ENCODE measurements around the gene CYCS. TPM values are rescaled to one million over a fixed set of nuclear protein-coding genes. Genes with fewer than 3 reads are reported as not detected.

Gene CYCS
- total RNA-seq, 1 experiment from 2014 or later: 224 TPM

DNA sequence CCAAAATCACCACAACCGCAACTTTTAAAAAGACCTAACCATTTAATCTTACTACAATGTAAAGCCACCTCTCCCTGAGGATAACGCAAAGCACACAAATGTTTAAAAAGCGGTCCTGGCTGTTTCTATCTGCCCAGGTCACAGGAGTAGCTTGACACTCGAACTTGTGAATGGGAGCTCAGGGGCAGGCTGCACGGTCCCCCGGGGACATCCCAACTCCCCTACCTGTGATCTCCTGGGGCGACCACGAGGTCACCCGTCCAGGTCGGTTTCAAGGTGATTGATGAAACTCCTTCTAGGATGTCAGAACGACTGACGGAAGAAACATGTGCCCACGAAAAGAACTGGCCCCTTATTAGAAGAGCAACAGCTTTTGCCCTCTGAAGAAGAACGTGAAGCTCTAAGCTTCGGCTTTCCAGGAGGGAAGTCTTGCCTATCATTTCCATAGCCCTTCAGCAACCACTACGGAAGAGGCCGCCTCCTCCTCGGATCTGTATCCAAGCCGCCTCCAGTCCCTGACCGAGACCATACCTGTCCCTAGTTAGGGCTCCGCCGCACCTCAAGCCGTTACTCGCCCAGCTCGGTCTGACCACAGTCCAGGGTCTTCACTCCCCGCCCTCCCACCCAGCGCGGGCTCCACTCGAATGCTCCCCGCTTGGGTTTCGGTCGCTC is 459 bp downstream of the CYCS start:
- POLR2A ChIA-PET: interaction anchor here (0.6 to 2.2 kb wide), 24 partner anchors 8 to 1835 kb away, joined by 3 to 23 read pairs (median 4); no protein-coding TSS in a partner anchor
- H3K27me3 ChIP-seq (ENCODE audit: insufficient read depth, low read length): no peaks in the 10 kb centered on the region
- H3K4me1 ChIP-seq (ENCODE audit: control insufficient read depth in 1 of 2, insufficient read depth in 2 of 2, low read length in 2 of 2): peaks cover 7 to 18% of the 10 kb centered on the region in 2 experiments; a peak in 3 of 4 replicates
- H3K9me3 ChIP-seq (ENCODE audit: control insufficient read depth in 1 of 2, insufficient read depth in 1 of 2, low read depth in 1 of 2, low read length in 2 of 2): no peaks in the 10 kb centered on the region
- TF ChIP-seq EGR1 (IDR thresholded peaks at IDR 0.05; ENCODE audit: low read depth): no peak
- no peak for TF ChIP-seq ZNF274 (IDR thresholded peaks at IDR 0.05; ENCODE audit: low read depth, low read length)
- no peak for TF ChIP-seq EZH2 (IDR thresholded peaks at IDR 0.05)
- no peak for TF ChIP-seq JUND (IDR thresholded peaks at IDR 0.05)
- no peak for TF ChIP-seq POLR2A (IDR thresholded peaks at IDR 0.05; ENCODE audit: borderline replicate concordance, extremely low read depth, insufficient read depth, insufficient read length)
- no peak for TF ChIP-seq SP1 (IDR thresholded peaks at IDR 0.05; ENCODE audit: low read depth)
- no peaks in the 10 kb centered on the region; the same call in 1 of the 2 replicates for H3K9me2 ChIP-seq (ENCODE audit: insufficient read depth)
- RAD21 ChIA-PET (ENCODE audit: low non-redundant PET in 1 of 2, low total read pairs in 2 of 2, uncharacterized antibody in 2 of 2, unreplicated experiment in 2 of 2): no interaction called here
- DNase-seq (ENCODE audit: low read depth, low spot score): no peak
- peak overlapping the region; percentile 93 to 100 for H3K4me3 ChIP-seq (replicated peaks in 1 of 2; ENCODE audit: low read depth in 1 of 2, low read length in 2 of 2)
- peaks cover 22% of the 10 kb centered on the region for H4K20me1 ChIP-seq (ENCODE audit: insufficient read depth)
- peaks cover 24 to 44% of the 10 kb centered on the region in 2 experiments for H3K36me3 ChIP-seq (ENCODE audit: control insufficient read depth in 1 of 2, insufficient read depth in 2 of 2, low read length in 2 of 2)
- peak overlapping the region; percentile 60 for H3K27ac ChIP-seq (ENCODE audit: low read depth, low read length)
- H2AFZ ChIP-seq (ENCODE audit: low read depth, low read length, poor library complexity, severe bottlenecking): no peak overlapping the region
- CTCF ChIA-PET: interaction anchor here (1.3 kb wide), 1 partner anchor 56 kb away, joined by 5 read pairs; a partner anchor contains a TSS
- BruUV-seq (replicated peaks): no TSS peak
- ATAC-seq: peak; percentile 5
- intact Hi-C loops (cut with micrococcal nuclease): no loop called here
- peak overlapping the region; percentile 98 for H3K9ac ChIP-seq (ENCODE audit: low read length)
- H3K4me2 ChIP-seq (ENCODE audit: low read length): peak overlapping the region; percentile 93
- H3K79me2 ChIP-seq (ENCODE audit: insufficient read depth, low read length): peaks cover 51% of the 10 kb centered on the region

DNA sequence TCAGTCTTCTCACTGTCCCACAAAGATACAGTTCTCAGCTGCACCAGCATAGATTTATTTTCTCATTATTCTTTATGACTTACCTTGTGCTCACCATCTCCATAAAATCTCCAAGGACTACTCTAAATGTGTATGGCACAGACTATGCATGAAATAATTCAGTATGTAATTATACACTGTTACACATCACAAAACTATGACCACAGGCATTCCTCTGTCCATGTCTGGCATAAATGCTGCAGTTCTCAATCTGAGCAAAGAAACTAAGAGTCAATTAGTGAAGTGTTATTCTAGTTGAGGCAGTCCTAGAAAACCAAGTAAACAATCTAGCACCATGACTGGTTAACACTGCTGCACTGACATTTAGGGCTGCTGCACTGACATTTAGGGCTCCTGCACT is 2.7 kb downstream of the CYCS start:
- Histone ChIP-seq H3K4me3 (replicated peaks in 1 of 2; ENCODE audit: low read depth in 1 of 2, low read length in 2 of 2) (no peak overlapping the region), H3K4me1 (ENCODE audit: control insufficient read depth in 1 of 2, insufficient read depth in 2 of 2, low read length in 2 of 2) (peaks cover 7 to 18% of the 10 kb centered on the region in 2 experiments; a peak in 3 of 4 replicates), H3K36me3 (ENCODE audit: control insufficient read depth in 1 of 2, insufficient read depth in 2 of 2, low read length in 2 of 2) (peaks cover 30 to 56% of the 10 kb centered on the region in 2 experiments), H3K79me2 (ENCODE audit: insufficient read depth, low read length) (peaks cover 51% of the 10 kb centered on the region), H4K20me1 (ENCODE audit: insufficient read depth) (peaks cover 36% of the 10 kb centered on the region), H3K9me2 (ENCODE audit: insufficient read depth) (no peaks in the 10 kb centered on the region), H3K27ac (ENCODE audit: low read depth, low read length) (no peak overlapping the region), H2AFZ (ENCODE audit: low read depth, low read length, poor library complexity, severe bottlenecking) (no peak overlapping the region), H3K4me2 (ENCODE audit: low read length) (no peak overlapping the region), H3K27me3 (ENCODE audit: insufficient read depth, low read length) (no peaks in the 10 kb centered on the region), H3K9ac (ENCODE audit: low read length) (no peak overlapping the region), H3K9me3 (ENCODE audit: control insufficient read depth in 1 of 2, insufficient read depth in 1 of 2, low read depth in 1 of 2, low read length in 2 of 2) (no peaks in the 10 kb centered on the region)
- RAD21 ChIA-PET (ENCODE audit: low non-redundant PET in 1 of 2, low total read pairs in 2 of 2, uncharacterized antibody in 2 of 2, unreplicated experiment in 2 of 2): no interaction called here
- ATAC-seq (no peak), DNase-seq (ENCODE audit: low read depth, low spot score) (no peak)
- no TSS peak for BruUV-seq (replicated peaks)
- intact Hi-C loops (cut with micrococcal nuclease): no loop called here
- CTCF ChIA-PET: no interaction called here
- POLR2A ChIA-PET: no interaction called here
- no peak for TF ChIP-seq POLR2AphosphoS5 (IDR thresholded peaks at IDR 0.05; ENCODE audit: low read depth, low read length)
- no peak for TF ChIP-seq TCF7L2 (IDR thresholded peaks at IDR 0.05; ENCODE audit: borderline replicate concordance, extremely low read depth, insufficient read depth, insufficient read length)
- TF ChIP-seq CEBPB (IDR thresholded peaks at IDR 0.05; ENCODE audit: low read depth): no peak
- no peak for TF ChIP-seq SIN3A (IDR thresholded peaks at IDR 0.05; ENCODE audit: low read depth)
- TF ChIP-seq EGR1 (IDR thresholded peaks at IDR 0.05; ENCODE audit: low read depth): no peak
- no peak for TF ChIP-seq EZH2 (IDR thresholded peaks at IDR 0.05)
- TF ChIP-seq, protein P1, sequence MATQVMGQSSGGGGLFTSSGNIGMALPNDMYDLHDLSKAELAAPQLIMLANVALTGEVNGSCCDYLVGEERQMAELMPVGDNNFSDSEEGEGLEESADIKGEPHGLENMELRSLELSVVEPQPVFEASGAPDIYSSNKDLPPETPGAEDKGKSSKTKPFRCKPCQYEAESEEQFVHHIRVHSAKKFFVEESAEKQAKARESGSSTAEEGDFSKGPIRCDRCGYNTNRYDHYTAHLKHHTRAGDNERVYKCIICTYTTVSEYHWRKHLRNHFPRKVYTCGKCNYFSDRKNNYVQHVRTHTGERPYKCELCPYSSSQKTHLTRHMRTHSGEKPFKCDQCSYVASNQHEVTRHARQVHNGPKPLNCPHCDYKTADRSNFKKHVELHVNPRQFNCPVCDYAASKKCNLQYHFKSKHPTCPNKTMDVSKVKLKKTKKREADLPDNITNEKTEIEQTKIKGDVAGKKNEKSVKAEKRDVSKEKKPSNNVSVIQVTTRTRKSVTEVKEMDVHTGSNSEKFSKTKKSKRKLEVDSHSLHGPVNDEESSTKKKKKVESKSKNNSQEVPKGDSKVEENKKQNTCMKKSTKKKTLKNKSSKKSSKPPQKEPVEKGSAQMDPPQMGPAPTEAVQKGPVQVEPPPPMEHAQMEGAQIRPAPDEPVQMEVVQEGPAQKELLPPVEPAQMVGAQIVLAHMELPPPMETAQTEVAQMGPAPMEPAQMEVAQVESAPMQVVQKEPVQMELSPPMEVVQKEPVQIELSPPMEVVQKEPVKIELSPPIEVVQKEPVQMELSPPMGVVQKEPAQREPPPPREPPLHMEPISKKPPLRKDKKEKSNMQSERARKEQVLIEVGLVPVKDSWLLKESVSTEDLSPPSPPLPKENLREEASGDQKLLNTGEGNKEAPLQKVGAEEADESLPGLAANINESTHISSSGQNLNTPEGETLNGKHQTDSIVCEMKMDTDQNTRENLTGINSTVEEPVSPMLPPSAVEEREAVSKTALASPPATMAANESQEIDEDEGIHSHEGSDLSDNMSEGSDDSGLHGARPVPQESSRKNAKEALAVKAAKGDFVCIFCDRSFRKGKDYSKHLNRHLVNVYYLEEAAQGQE (IDR thresholded peaks at IDR 0.05; ENCODE audit: low read depth): no peak
- TF ChIP-seq POLR2A (IDR thresholded peaks at IDR 0.05; ENCODE audit: borderline replicate concordance, extremely low read depth, insufficient read depth, insufficient read length): no peak
- TF ChIP-seq, protein P2, sequence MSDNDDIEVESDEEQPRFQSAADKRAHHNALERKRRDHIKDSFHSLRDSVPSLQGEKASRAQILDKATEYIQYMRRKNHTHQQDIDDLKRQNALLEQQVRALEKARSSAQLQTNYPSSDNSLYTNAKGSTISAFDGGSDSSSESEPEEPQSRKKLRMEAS (IDR thresholded peaks at IDR 0.05): no peak
- TF ChIP-seq, protein P3, sequence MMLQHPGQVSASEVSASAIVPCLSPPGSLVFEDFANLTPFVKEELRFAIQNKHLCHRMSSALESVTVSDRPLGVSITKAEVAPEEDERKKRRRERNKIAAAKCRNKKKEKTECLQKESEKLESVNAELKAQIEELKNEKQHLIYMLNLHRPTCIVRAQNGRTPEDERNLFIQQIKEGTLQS (IDR thresholded peaks at IDR 0.05): no peak
- TF ChIP-seq, protein P4, sequence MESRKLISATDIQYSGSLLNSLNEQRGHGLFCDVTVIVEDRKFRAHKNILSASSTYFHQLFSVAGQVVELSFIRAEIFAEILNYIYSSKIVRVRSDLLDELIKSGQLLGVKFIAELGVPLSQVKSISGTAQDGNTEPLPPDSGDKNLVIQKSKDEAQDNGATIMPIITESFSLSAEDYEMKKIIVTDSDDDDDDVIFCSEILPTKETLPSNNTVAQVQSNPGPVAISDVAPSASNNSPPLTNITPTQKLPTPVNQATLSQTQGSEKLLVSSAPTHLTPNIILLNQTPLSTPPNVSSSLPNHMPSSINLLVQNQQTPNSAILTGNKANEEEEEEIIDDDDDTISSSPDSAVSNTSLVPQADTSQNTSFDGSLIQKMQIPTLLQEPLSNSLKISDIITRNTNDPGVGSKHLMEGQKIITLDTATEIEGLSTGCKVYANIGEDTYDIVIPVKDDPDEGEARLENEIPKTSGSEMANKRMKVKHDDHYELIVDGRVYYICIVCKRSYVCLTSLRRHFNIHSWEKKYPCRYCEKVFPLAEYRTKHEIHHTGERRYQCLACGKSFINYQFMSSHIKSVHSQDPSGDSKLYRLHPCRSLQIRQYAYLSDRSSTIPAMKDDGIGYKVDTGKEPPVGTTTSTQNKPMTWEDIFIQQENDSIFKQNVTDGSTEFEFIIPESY (IDR thresholded peaks at IDR 0.05; ENCODE audit: extremely low read depth, insufficient replicate concordance, low read length): no peak
